OCI-LY7 (cell line): ENCODE data around the gene IL25.

ENCODE experiments used
- CTCF ChIP-seq: fragments of 200-600 bp; sonication (generic); conservative IDR thresholded peaks from 2 replicates; pipeline ENCODE4 v1.5.1; 2014; ENCODE audit warnings: mild to moderate bottlenecking, antibody characterized with exemption, low read length, moderate library complexity, mixed read lengths
- EZH2phosphoT487 ChIP-seq: fragments of 200-600 bp; sonication (generic); IDR thresholded peaks from 2 replicates; pipeline ENCODE4 v1.6.1; 2018; ENCODE audit warnings: low read depth, borderline replicate concordance, mild to moderate bottlenecking, mixed run types, antibody characterized with exemption, low read length, moderate library complexity, mixed read lengths

- TF ChIP-seq CTCF (peak; percentile 89), EZH2phosphoT487 (no peak)
Measured at GRCh38 chr14:23379366-23380196, 7.0 kb downstream of the IL25 start.
